Cardiac fibroblast (primary cell): ENCODE measurements around the gene GP1BA.

Source experiments
- DNase-seq, 2 donors: peaks; one replicate each; pipeline versions ENCODE4 v3.0.0 to v3.0.0-alpha.2; 2010; ENCODE audit warnings: low read depth in 2 of 2
- H3K4me3 ChIP-seq, 2 donors: replicated peaks in 1 of 2; 1 replicate in 1 of 2; 2 replicates in 1 of 2; pipeline ENCODE4 v1.5.1; 2011; ENCODE audit warnings: low read depth in 2 of 2, low read length in 2 of 2, mild to moderate bottlenecking in 2 of 2, moderate library complexity in 1 of 2
- CTCF ChIP-seq: IDR thresholded peaks from one replicate; pipeline ENCODE4 v1.5.1; 2011; ENCODE audit warnings: low read depth, mild to moderate bottlenecking, low read length, inconsistent platforms

GP1BA gene

DNA sequence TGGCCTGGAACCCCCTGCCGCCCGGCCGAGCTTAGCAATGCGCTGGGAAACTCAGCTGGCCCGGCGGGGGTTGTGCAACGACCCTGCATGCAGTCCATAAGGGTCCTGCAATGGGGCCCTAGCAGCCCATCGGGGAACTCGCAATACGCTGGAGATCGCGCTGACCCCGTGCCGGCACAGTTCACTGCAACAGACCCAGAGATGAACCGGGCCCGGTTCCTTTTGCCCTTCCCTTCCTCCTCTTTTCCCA lies 7.4 kb downstream of the GP1BA start:
- no peak for TF ChIP-seq CTCF
- peak overlapping the region; percentile 87 to 97 for H3K4me3 ChIP-seq
- DNase-seq: no peak

DNA sequence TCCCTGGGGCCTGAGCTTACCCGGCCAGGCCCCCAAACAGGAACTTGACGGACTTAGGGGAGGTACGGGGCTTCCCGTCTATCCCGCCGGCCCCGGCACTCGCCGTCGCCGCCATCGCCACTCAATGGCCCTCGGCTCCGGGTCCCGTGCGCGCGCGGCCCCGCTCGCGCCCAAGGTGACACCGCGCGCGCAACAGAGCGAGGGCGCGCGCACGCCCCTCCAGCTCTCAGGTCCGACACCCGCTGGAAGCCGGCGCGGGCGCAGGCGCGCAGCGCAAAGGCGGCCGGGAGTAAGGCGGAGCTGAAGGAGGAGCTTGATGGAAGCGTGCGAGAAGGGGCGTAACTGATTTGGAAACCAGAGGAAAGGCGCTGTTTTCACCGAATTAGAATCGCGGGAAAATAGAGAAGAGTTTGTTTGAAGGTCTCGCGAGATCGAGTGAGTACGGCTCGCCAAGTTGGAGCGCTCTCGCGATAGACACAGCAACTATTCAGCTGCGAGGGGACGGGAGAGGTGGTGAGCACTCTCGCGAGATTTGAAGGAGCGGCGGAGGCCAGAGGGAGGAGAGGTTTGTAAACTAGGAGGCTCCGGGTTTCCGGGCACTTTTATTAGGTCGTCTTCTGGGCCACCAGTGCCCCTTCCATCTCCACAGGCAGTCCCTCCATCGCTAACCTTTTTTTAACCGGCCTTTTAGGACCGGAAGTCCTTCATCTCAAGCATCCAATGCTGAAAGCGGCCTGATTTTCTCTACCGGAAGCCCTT lies 7.9 kb downstream of the GP1BA start, which contains the start of the genes RNF167 and SLC25A11:
RNF167 (plus strand) TSS at position 473 of the 759 bp plus-strand sequence. CDS start 642 bp downstream, outside the sequence.
SLC25A11 (minus strand) TSS at position 251 of the 759 bp plus-strand sequence; CDS start at position 115, 136 bp downstream.
- H3K4me3 ChIP-seq: peak within 1 kb of the TSS; percentile 87 to 97
- no peak for TF ChIP-seq CTCF
- peak; percentile 100 for DNase-seq

- no peak for TF ChIP-seq CTCF
- no peak for DNase-seq
- peak overlapping the region; percentile 87 to 97 for H3K4me3 ChIP-seq
These were observed 8.7 kb downstream of the GP1BA start for GRCh38 chr17:4940555-4941318.

DNA sequence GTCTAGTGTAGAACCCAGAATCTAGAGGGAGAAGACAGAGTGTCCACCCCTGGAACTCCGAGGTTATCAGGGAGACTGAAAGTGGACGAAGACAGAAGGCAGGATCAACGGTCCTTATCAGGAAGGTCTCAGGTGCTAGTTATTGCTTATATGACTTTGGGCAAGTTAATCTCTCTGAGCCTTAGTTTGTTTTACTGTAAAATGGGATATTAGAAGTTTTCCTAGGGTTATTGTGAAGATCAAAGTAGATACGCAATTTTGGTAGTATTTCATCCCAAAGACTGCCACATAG lies 9.2 kb downstream of the GP1BA start:
- no peak for DNase-seq
- peak overlapping the region; percentile 87 to 97 for H3K4me3 ChIP-seq
- no peak for TF ChIP-seq CTCF

DNA sequence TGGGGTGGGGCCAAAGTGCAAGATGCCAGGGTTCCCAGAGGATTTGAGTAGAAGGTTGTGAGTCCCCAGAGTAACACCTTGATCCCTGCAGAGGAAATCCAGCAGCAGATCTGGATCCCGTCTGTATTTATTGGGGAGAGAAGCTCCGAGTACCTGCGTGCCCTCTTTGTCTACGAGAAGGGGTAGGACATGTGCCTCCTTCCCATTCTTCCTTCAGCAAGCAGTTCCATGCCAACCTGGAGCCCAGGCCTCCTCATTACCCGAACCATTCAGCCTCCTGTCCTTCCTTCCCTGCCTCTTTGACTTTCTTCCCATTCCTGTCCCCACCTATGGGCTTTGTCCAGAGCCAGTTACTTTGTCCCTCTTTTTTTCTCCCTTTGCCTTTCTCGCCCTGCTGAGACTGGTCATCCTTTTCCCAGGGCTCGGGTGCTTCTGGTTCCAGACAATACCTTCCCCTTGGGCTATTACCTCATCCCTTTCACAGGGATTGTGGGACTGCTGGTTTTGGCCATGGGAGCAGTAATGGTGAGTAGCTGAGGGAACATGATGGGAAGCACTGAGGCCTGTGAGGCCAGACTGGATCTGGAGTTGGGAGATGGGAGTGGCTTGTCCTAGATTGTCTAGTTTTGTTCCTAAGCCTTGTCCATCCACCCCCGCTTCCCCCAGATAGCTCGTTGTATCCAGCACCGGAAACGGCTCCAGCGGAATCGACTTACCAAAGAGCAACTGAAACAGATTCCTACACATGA lies 10.9 kb downstream of the GP1BA start:
- no peak overlapping the region for H3K4me3 ChIP-seq
- no peak for TF ChIP-seq CTCF
- peak in 1 of 2 donors; percentile 26 for DNase-seq

GRCh38 chr17:4944163-4944553 lies 12.1 kb downstream of the GP1BA start:
- TF ChIP-seq CTCF: no peak
- no peak overlapping the region for H3K4me3 ChIP-seq
- no peak for DNase-seq
